ENCODE results near the gene SSR3.

DNA sequence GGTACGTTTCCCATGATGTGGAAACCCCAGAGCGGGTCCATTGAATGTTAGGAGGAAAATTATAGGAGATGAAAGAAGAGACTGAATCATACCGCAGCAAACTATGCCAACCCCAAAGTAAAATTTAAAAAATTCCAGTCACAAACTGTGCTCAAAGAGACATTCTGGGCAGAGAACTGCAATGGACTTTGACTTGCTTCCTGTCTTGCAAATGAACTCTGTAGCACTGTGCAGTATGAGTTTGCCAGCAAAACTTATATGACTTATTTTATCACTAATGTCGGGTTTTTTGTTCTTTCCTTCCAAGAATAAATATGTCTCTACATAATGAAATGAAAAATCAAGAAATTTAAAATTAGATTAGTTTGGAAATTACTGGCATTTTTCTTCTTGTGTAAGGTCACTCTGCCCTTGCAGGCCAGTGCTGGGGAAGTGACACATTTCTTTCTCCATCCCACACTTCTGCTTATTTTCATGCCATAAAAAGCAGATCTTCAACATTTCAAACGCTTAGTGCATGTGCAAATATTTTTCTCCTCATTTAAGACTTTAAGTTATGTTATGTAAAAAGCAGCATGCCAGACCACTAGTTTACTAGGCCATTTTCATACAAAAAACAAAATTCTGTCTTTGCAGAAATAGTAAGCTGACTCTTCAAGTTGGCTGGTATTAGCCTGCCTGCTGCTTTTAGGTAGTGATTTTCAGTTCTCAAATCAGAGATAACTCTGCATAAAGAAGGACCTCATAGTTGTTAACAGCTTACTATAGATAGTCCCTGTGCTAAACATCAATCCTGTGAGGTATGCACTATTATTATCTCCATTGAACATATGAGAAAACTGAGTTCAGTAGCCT lies 32.2 kb upstream of the SSR3 start:
- TF ChIP-seq POLR2A (IDR thresholded peaks at IDR 0.05; ENCODE audit: extremely low read depth, insufficient read length) (no peak), CTCF (IDR thresholded peaks at IDR 0.05; ENCODE audit: low read depth, low read length) (no peak), MAX (IDR thresholded peaks at IDR 0.05; ENCODE audit: low read depth, low read length) (no peak)
